Raji (cell line): Measurements from ENCODE around the gene CDC123.

Source experiments
- POLR2A ChIP-seq: IDR thresholded peaks from 2 replicates; pipeline ENCODE4 v1.6.1; 2011; ENCODE audit warnings: low read depth, low read length, control low read depth; ENCODE audit not compliant: insufficient read depth

The CDC123 gene

DNA sequence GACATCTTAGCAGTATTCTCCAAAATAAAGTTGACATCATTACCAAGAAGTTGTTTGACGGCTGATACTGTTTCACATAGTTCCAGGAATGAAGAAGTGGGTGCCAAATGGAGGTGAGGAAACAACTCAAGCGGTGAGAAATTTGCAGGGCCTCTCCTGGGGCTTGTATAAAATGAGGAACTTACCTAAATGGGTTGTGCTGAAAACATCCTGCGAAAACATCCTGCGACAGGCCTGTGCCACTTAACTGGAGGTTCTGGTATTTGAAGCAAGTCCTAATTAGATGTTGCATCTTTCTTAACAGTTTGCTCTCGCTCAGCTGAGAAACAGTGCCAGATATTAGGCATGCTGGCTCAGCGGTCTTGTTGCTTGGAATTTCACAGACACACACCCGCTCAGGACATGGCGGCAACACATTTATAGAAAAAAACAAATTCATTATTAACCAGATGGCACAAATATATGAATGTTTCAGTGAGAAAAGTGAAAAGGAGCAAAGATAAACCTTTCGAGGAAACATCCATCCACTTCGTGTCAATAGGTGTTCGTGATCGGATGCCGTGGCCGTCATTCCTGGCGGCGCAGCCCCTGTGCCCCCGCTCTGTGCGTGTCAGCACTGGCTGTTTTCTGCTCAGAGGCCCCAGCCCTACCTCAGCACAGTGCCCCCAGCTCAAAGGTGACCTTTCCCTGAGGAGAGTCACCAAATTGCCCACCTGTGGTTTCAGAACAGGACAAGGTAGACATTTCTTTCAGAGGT is 48.1 kb downstream of the CDC123 start:
- TF ChIP-seq POLR2A = no peak

DNA sequence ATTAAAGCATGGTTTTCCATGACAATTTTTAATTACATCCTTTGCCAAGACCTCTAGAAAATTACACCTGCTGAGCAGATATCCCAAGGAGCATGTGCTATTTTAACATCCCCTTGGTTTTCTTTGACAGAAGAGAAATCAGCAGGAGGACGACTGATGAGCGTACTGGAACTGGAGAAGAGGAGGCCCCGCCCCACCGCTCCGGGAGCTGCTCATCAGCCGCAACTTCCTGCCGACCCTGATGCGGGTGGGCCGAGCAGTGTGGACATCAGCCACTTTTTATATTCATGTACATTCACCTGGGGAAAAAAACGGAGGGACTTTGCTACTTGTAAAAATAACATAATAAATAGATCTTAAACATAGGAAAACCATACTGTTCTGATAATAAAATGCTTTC is 54.2 kb downstream of the CDC123 start:
- no peak for TF ChIP-seq POLR2A

DNA sequence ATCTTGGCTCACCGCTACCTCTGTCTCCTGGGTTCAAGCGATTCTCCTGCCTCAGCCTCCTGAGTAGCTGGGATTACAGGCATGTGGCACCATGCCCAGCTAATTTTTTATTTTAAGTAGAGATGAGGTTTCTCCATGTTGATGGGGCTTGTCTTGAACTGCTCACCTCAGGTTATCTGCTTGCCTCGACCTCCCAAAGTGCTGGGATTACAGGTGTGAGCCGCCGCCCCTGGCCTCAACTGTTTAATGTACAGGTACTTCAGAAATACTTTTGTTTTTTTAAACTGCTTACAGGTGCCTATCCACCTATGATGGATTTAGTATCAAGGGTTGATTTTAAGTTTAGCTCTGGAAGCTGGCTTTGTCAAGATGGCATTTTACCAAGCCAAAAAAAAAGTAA is 55.6 kb downstream of the CDC123 start:
- TF ChIP-seq POLR2A = no peak

DNA sequence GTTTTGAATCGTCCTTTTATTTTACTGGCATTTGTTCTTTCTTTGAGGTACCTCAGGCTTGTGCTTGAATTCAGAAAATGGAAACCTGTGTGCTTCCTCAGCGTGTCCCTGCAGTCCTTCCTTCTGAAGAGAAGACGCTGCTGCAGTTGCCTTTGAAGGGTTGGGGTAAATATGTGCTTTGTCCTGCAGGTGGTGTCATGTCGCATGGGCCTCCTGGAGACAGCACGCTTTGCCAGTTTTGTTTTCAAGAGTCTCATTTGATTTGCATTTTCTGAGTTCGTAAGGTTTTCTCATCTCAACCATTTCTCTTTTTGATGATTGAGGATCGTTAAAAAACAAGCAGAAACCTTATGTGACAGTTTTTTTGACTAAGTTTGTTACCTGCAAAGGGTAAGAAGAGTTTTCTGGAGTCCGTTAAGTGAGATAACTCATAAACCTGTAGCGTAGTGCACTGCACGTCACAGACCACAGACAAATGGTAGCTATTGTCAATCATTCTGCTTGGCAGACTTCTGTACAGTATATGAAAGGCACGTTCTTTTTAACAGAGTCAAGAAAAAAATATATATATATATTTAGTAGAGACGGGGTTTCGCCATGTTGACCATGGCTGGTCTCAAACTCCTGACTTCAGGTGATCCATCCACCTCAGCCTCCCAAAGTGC is 57.0 kb downstream of the CDC123 start:
- TF ChIP-seq POLR2A = no peak

DNA sequence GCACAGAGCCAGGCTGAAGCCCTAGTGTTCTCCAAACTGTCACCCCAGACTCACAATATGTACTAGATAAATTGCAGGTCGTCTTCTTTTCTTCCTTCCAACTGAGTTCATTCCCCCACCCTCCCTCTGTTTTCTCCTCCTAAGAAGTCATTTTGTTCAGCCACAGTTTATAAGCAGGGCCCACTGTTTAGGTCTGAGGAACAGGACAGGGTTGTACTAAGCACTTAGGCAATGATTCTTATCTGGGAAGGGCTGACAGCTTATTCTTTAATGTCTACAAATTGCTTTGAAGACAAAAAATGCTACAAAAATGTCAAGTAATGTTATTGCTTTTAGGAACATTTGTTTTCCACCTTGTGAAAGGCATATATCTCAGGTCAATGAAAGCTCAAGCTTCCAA is 59.1 kb downstream of the CDC123 start:
- TF ChIP-seq POLR2A = no peak

DNA sequence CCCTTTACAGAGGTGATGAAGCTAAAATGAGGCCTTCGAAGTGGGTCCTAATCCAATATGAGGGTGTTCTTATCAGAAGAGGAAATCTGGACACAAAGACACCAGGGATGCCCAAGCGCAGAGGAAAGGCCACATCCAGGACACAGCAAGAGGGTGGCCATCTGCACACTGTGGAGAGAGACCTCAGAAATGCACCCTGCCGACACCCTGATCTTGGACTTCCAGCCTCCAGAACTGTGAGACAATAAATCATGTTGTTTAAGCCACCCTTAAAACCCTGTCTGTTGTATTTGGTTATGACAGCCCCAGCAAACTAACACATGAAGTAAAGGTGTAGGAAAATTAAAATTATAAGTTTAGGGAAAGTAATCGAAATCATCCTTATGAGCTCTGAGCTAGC is 64.0 kb downstream of the CDC123 start:
- TF ChIP-seq POLR2A = no peak

DNA sequence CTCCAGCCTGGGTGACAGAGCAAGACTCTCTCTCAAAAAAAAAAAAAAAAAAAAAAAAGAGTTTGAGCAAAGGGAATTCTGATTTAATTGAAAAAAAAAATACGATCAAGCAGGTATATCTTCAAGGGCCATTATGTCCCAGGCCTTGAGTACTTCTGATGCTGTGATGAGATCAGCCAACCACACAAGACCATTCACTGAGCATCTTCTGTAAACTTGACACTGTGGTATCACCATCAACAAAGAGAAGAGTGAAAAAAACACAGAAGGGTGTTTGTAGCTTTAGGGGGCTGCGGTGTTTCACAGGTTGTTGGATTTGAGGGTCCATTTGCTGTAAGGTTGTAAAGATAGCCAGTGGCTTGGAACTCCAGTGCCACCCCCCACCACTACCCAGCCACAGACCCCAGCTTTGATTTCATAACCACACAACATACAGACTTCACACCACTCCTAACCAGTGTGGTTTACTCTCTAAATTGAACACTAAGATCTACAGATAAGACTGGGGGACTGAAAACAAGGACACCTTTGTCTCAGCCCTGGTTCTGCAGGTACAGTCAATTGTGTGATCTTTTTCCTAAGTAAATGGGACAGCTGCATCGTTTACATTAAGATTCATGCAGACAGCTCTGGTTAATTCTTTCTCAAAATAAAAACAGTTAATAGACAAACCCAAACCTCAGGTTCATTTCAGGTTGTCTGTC is 66.4 kb downstream of the CDC123 start:
- no peak for TF ChIP-seq POLR2A

DNA sequence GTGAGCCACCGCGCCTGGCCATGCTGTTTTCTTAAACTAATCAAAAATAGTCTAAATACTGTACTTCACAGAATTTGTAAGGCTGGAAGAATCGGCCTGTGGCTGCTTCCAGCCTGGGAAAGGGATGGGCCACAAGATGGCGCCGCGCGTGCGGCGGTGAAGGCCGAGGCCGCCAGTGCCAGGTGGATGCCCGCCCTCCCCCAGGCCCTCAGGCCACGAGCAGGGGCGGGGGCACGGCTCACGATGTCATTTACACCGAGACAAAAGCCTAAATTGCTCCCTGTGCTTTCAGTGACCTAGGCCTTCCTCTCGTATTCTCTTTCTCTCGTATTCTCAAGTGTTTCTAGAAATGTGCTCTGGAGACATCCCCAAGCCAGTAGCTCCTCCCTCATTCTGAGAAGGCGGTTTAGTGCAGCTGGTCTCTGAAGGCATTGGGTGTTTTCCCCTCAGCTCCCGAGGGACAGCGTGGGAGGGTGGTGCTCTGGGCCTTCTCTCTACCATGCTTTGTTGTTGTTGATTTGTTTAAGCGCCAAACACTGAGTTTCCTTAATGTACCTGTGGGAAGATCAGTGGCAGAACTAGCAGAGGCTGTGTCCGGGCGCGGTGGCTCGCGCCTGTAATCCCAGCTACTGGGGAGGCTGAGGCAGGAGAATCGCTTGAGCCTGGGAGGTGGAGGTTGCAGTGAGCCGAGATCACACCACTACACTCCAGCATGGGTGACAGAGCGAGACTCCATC is 68.4 kb downstream of the CDC123 start:
- no peak for TF ChIP-seq POLR2A

DNA sequence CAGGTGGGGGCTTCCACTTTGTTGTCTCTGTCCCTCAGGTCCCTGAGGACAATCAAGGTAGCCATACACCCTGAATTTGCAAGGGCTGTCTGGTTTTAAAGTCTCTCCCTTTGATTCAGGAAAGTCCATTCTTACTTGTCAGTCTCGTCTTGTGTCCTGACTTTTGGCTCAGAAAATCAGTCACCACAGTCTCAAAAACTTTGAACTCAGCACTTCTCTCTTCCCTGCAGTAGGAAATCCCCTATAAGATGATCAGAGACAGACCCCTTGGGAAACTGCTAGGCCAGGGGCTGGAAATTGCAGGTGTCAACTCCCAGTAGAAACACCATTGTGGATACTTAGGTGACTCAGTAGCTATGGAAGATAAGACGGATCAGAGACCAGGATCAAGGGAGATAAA is 73.1 kb downstream of the CDC123 start:
- TF ChIP-seq POLR2A = no peak

DNA sequence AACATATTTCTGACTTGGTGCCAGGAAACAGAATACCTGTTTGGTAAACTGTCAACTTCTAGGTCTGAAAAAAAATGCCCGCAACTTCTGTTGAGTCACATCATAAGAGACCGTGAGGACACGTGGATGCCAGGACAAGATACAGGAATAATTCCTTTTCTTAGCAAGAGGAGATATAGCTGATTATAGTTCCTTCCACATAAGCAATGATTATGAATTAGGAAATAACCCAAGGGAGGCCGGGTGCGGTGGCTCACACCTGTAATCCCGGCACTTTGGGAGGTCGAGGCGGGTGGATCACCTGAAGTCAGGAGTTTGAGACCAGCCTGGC is 75.2 kb downstream of the CDC123 start:
- TF ChIP-seq POLR2A = no peak

DNA sequence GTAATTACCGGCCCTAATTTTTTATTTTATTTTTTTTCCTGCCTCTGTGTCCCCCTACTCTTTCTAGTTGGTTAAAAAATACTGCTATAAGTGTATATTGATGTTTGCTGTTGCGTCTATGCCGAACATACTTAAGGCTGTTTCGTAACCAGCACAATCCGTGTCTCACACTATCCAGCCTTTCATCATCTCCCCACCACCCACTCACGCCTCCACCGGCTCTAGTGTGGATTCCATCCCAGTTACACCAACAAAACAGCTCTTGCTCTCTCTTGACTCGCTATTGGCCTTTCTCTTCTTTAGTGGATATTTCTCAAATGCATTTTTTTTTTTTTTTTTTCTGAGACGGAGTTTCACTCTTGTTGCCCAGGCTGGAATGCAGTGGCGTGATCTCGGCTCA is 83.3 kb downstream of the CDC123 start:
- no peak for TF ChIP-seq POLR2A

DNA sequence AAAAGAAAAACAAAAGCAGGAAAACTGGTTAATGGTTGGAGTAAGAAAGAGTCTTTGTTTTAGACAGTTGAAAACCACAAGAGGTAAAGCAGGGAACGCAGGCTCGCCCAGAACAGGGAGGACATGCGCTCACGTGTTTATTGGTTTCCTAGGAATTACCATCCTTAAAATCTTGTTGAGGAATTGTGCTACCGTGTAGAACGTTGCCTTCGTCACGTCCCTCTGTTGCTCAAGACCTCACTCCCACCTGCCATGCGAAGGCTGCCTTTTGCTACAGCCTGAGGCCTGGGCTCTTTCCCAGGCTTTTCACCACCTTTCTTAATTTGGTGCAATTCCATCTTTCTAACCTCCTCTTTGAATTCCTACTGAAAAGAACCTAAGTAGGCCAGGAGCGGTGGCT is 91.8 kb downstream of the CDC123 start:
- no peak for TF ChIP-seq POLR2A

DNA sequence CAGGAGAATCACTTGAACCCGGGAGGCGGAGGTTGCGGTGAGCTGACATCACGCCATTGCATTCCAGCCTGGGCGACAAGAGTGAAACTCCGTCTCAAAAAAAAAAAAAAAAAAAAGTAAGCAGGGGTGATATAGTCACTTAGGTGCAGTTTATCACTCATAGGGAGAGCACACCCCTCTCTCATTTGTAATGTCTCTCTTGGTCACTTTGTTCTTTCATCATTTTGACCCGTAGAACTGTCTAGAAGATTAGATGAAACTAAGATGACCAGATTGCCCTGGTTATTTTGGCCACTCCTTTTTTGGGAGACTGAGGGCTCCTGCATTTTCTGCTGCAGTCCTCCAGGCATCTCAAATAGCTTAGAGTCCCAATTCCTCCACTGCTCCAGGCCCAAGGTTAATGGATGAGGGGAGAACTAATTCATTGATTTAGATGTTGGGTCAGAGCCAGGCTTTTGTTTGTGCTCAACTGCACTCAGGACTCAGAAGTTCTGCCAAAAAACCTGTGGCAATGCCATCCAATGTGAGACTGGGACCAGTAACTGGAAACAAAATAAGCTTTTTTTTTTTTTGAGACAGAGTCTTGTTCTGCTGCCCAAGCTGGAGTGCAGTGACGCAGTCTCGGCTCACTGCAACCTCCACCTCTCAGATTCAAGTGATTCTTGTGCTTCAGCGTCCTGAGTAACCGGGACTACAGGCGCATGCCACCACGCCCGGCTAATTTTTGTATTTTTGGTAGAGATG is 103.4 kb downstream of the CDC123 start:
- TF ChIP-seq POLR2A = no peak
